H1 (cell line): ENCODE data around the gene GADD45A. TPM values are rescaled to one million over a fixed set of nuclear protein-coding genes. Genes with fewer than 3 reads are reported as not detected.
A peak's percentile ranks its signal among the peaks of the same experiment; 100 is the strongest.

Experiments used
- CTCF ChIA-PET: fragments of 300-600 bp; sonication (Branson Sonifier 250); formaldehyde crosslinking; loops from one replicate; lab custom pipeline; 2021; ENCODE audit not compliant: partially characterized antibody; lab: Charles Lee
- POLR2A ChIA-PET: fragments of 300-600 bp; sonication (Branson Sonifier 250); formaldehyde crosslinking; loops from one replicate; lab custom pipeline; 2021; ENCODE audit warnings: inconsistent platforms; ENCODE audit not compliant: partially characterized antibody; lab: Charles Lee
- DNase-seq, 2 experiments: peaks; one replicate each; pipeline versions ENCODE4 v3.0.0 to v3.0.0-alpha.2; 2010 to 2022; ENCODE audit warnings: low spot score in 2 of 2, low read depth in 1 of 2, mixed read lengths in 1 of 2
- FAIRE-seq: peaks from 2 replicates; lab custom pipeline; 2011; peaks lifted over from hg19 to GRCh38; lab: Jason Lieb, UNC
- H2AFZ ChIP-seq: 2 replicates; pipeline ENCODE4 v1.8.1; 2012; ENCODE audit warnings: low read length, inconsistent platforms
- H2AK5ac ChIP-seq: 2 replicates; pipeline ENCODE4 v1.6.1; 2013; ENCODE audit warnings: low read depth, low read length
- H2BK120ac ChIP-seq: replicated peaks from 2 replicates; pipeline ENCODE3; 2013; ENCODE audit warnings: low read depth, low read length, inconsistent platforms
- H2BK12ac ChIP-seq: 2 replicates; pipeline ENCODE4 v1.6.1; 2013; ENCODE audit warnings: low read depth, low read length
- H2BK15ac ChIP-seq: 2 replicates; pipeline ENCODE4 v1.6.1; 2013; ENCODE audit warnings: low read length
- H2BK20ac ChIP-seq: 2 replicates; pipeline ENCODE4 v1.6.1; 2013; ENCODE audit warnings: low read length
- H2BK5ac ChIP-seq: 2 replicates; pipeline ENCODE4 v1.6.1; 2013; ENCODE audit warnings: low read depth, low read length
- H3K14ac ChIP-seq: 2 replicates; pipeline ENCODE4 v1.6.1; 2013; ENCODE audit warnings: inconsistent platforms; ENCODE audit not compliant: insufficient read length
- H3K18ac ChIP-seq: 2 replicates; pipeline ENCODE4 v1.6.1; 2013; ENCODE audit warnings: low read length; ENCODE audit errors: extremely low read depth
- H3K23ac ChIP-seq: 2 replicates; pipeline ENCODE4 v1.6.1; 2013; ENCODE audit warnings: inconsistent platforms; ENCODE audit not compliant: insufficient read length
- H3K23me2 ChIP-seq: 2 replicates; pipeline ENCODE4 v1.6.1; 2013; ENCODE audit warnings: low read depth, low read length
- H3K27ac ChIP-seq: 2 replicates; pipeline ENCODE4 v1.6.1; 2011; ENCODE audit warnings: low read depth, low read length, inconsistent platforms
- H3K27me3 ChIP-seq, 4 experiments: replicated peaks in 1 of 4; 1 replicate in 1 of 4; 2 replicates in 3 of 4; pipeline versions ENCODE4 v1.6.1 to v1.8.1; 2011 to 2013; ENCODE audit warnings: low read length in 3 of 4, mild to moderate bottlenecking in 3 of 4, inconsistent platforms in 2 of 4, mixed read lengths in 2 of 4, moderate library complexity in 1 of 4; ENCODE audit not compliant: control insufficient read depth in 3 of 4, insufficient read depth in 3 of 4; ENCODE audit errors: extremely low read depth in 1 of 4
- H3K36me3 ChIP-seq, 4 experiments: 2 replicates each; pipeline versions ENCODE4 v1.6.1 to v1.8.1; 2011 to 2013; ENCODE audit warnings: mild to moderate bottlenecking in 4 of 4, low read length in 3 of 4, moderate library complexity in 2 of 4, control low read depth in 1 of 4, inconsistent platforms in 1 of 4; ENCODE audit not compliant: insufficient read depth in 4 of 4, control insufficient read depth in 2 of 4
- H3K4ac ChIP-seq: replicated peaks from 2 replicates; pipeline ENCODE3; 2013; ENCODE audit warnings: low read length, low read depth, mixed read lengths, inconsistent platforms; ENCODE audit not compliant: insufficient read length
- H3K4me1 ChIP-seq, 4 experiments: replicated peaks in 1 of 4; 1 replicate in 1 of 4; 2 replicates in 3 of 4; pipeline versions ENCODE4 v1.6.1 to v1.8.1; 2011 to 2013; ENCODE audit warnings: low read length in 3 of 4, inconsistent platforms in 2 of 4, mixed read lengths in 1 of 4; ENCODE audit not compliant: insufficient read depth in 4 of 4, control insufficient read depth in 3 of 4
- H3K4me2 ChIP-seq, 2 experiments: 2 replicates each; pipeline versions ENCODE4 v1.6.1 to v1.8.1; 2011 to 2013; ENCODE audit warnings: low read depth in 2 of 2, low read length in 2 of 2, control low read depth in 1 of 2, inconsistent platforms in 1 of 2, mild to moderate bottlenecking in 1 of 2; ENCODE audit not compliant: insufficient read depth in 1 of 2
- H3K4me3 ChIP-seq, 4 experiments: fragments of 200-600, 300-600 bp in 1 of 4; sonication (generic), shearing (Covaris generic), sonication (Bioruptor Twin) in 1 of 4; 2 replicates each; pipeline versions ENCODE4 v1.5.1 to v1.8.1; 2011 to 2016; ENCODE audit warnings: low read length in 4 of 4, low read depth in 3 of 4, control low read depth in 2 of 4, inconsistent platforms in 2 of 4, mild to moderate bottlenecking in 2 of 4, mixed read lengths in 1 of 4, moderate library complexity in 1 of 4; ENCODE audit not compliant: insufficient read depth in 2 of 4; ENCODE audit errors: extremely low read depth in 1 of 4
- H3K56ac ChIP-seq: replicated peaks from 2 replicates; pipeline ENCODE3; 2013; ENCODE audit warnings: low read depth, mild to moderate bottlenecking, mixed read lengths, low read length, inconsistent platforms; ENCODE audit not compliant: insufficient read length
- H3K79me1 ChIP-seq: 2 replicates; pipeline ENCODE4 v1.6.1; 2013; ENCODE audit warnings: low read depth, low read length, control low read depth
- H3K79me2 ChIP-seq, 2 experiments: 2 replicates each; pipeline versions ENCODE4 v1.6.1 to v1.8.1; 2012 to 2013; ENCODE audit warnings: low read length in 2 of 2, mild to moderate bottlenecking in 2 of 2, inconsistent platforms in 1 of 2; ENCODE audit not compliant: insufficient read depth in 2 of 2, control insufficient read depth in 1 of 2
- H3K9ac ChIP-seq, 4 experiments: replicated peaks in 1 of 4; 1 replicate in 1 of 4; 2 replicates in 3 of 4; pipeline versions ENCODE4 v1.6.1 to v1.8.1; 2011 to 2013; ENCODE audit warnings: low read depth in 3 of 4, low read length in 3 of 4, control low read depth in 2 of 4, mild to moderate bottlenecking in 2 of 4, moderate library complexity in 2 of 4, inconsistent platforms in 1 of 4; ENCODE audit errors: extremely low read depth in 1 of 4
- H3K9me3 ChIP-seq, 2 experiments: 2 replicates each; pipeline versions ENCODE4 v1.6.1 to v1.8.1; 2012 to 2013; ENCODE audit warnings: mild to moderate bottlenecking in 2 of 2, moderate library complexity in 2 of 2, control low read depth in 1 of 2, inconsistent platforms in 1 of 2, low read depth in 1 of 2, low read length in 1 of 2, mixed read lengths in 1 of 2; ENCODE audit not compliant: insufficient read depth in 2 of 2
- H4K20me1 ChIP-seq, 2 experiments: replicated peaks in 1 of 2; 2 replicates each; pipeline versions ENCODE3 to v1.8.1; 2011 to 2013; ENCODE audit warnings: inconsistent platforms in 2 of 2, low read length in 2 of 2, mild to moderate bottlenecking in 1 of 2; ENCODE audit not compliant: insufficient read depth in 2 of 2, control insufficient read depth in 1 of 2
- H4K5ac ChIP-seq: 2 replicates; pipeline ENCODE4 v1.6.1; 2013; ENCODE audit warnings: low read length, low read depth, mixed read lengths, inconsistent platforms; ENCODE audit not compliant: insufficient read length
- H4K8ac ChIP-seq: 2 replicates; pipeline ENCODE4 v1.8.0; 2013; ENCODE audit warnings: mild to moderate bottlenecking, moderate library complexity, low read length, inconsistent platforms; ENCODE audit not compliant: insufficient read depth; ENCODE audit errors: extremely low read depth
- H4K91ac ChIP-seq: replicated peaks from 2 replicates; pipeline ENCODE3; 2013; ENCODE audit warnings: low read length, mixed read lengths, inconsistent platforms; ENCODE audit not compliant: insufficient read length
- CHD2 ChIP-seq: IDR thresholded peaks from 2 replicates; pipeline ENCODE4 v1.6.1; 2012; ENCODE audit warnings: low read length, improper control_type of control experiment
- EP300 ChIP-seq, 2 experiments: IDR thresholded peaks; 1 replicate in 1 of 2; 2 replicates in 1 of 2; pipeline ENCODE4 v1.6.1; 2011 to 2012; ENCODE audit warnings: low read depth in 2 of 2, low read length in 2 of 2, mild to moderate bottlenecking in 2 of 2, borderline replicate concordance in 1 of 2, inconsistent platforms in 1 of 2, moderate library complexity in 1 of 2
- EZH2 ChIP-seq: fragments of 200-600 bp; sonication (generic); IDR thresholded peaks from 2 replicates; pipeline ENCODE4 v1.7.1; 2012; ENCODE audit warnings: low read depth, mild to moderate bottlenecking, moderate library complexity, low read length, inconsistent platforms; ENCODE audit not compliant: severe bottlenecking
- FOSL1 ChIP-seq: IDR thresholded peaks from 2 replicates; pipeline ENCODE4 v1.6.1; 2011; ENCODE audit warnings: mild to moderate bottlenecking, low read depth, low read length, moderate library complexity; ENCODE audit not compliant: insufficient read depth
- GTF2F1 ChIP-seq: IDR thresholded peaks from 2 replicates; pipeline ENCODE4 v1.6.1; 2012; ENCODE audit warnings: low read depth, low read length, improper control_type of control experiment, borderline replicate concordance
- KDM4A ChIP-seq: IDR thresholded peaks from one replicate; pipeline ENCODE4 v1.7.1; 2012; ENCODE audit warnings: low read depth, mild to moderate bottlenecking, moderate library complexity, low read length, inconsistent platforms; ENCODE audit not compliant: severe bottlenecking
- NRF1 ChIP-seq: IDR thresholded peaks from 2 replicates; pipeline ENCODE4 v1.6.1; 2011; ENCODE audit warnings: mild to moderate bottlenecking, low read depth, low read length, improper control_type of control experiment
- SIN3A ChIP-seq, 2 experiments: IDR thresholded peaks in 1 of 2; conservative IDR thresholded peaks in 1 of 2; 2 replicates each; pipeline ENCODE4 v1.6.1; 2011 to 2012; ENCODE audit warnings: low read length in 2 of 2, improper control_type of control experiment in 1 of 2, low read depth in 1 of 2, mild to moderate bottlenecking in 1 of 2
- SIRT6 ChIP-seq: IDR thresholded peaks from one replicate; pipeline ENCODE4 v1.7.1; 2012; ENCODE audit warnings: low read length, inconsistent platforms
- TBP ChIP-seq: IDR thresholded peaks from 2 replicates; pipeline ENCODE4 v1.6.1; 2011; ENCODE audit warnings: low read depth, low read length, improper control_type of control experiment
- USF2 ChIP-seq: IDR thresholded peaks from 2 replicates; pipeline ENCODE4 v1.6.1; 2011; ENCODE audit warnings: low read length, improper control_type of control experiment
- WGBS, 2 experiments: shearing (Covaris generic) in 1 of 2; methylation state at CpG; one replicate each; pipeline versions ENCODE4 v1.1.6 to v1.1.7; 2013 to 2015; ENCODE audit warnings: low lambda C conversion rate in 2 of 2, mixed read lengths in 2 of 2, inconsistent platforms in 1 of 2, low coverage in 1 of 2, missing lambda C conversion rate in 1 of 2; ENCODE audit not compliant: insufficient replicate concordance in 2 of 2, insufficient coverage in 1 of 2, insufficient read length in 1 of 2; ENCODE audit errors: extremely low coverage in 1 of 2, missing lambda C conversion rate in 1 of 2; 5-methylcytosine and 5-hydroxymethylcytosine counted together
- polyA plus RNA-seq, 7 experiments: library from polyadenylated mRNA; depleted of rRNA in 3 of 7; stranded (reverse) in 5 of 7; unstranded in 2 of 7; fragments of >200 nt in 5 of 7; fragments of 200-250 nt in 2 of 7; gene quantifications; 1 replicate in 5 of 7; 2 replicates in 1 of 7; 4 replicates in 1 of 7; pipeline versions ENCODE4 v1.2.1 to v1.2.3, GENCODE V29; 2011 to 2013; ENCODE audit warnings: missing spikeins in 2 of 7, mixed read lengths in 2 of 7
- total RNA-seq: library from RNA; stranded (reverse); fragmentation: NEBNext Ultra II Directional; extraction: Animal tissue kit (Norgen Biotek cat#: 25700); gene quantifications from 2 replicates; pipeline ENCODE4 v1.2.1, GENCODE V29; 2021

Gene GADD45A
- total and polyA plus RNA-seq, 2 of the 8 experiments (the other 6 are each of a cell fraction or from before 2014, with no cell fraction given): 7.6 to 15.6 TPM

DNA sequence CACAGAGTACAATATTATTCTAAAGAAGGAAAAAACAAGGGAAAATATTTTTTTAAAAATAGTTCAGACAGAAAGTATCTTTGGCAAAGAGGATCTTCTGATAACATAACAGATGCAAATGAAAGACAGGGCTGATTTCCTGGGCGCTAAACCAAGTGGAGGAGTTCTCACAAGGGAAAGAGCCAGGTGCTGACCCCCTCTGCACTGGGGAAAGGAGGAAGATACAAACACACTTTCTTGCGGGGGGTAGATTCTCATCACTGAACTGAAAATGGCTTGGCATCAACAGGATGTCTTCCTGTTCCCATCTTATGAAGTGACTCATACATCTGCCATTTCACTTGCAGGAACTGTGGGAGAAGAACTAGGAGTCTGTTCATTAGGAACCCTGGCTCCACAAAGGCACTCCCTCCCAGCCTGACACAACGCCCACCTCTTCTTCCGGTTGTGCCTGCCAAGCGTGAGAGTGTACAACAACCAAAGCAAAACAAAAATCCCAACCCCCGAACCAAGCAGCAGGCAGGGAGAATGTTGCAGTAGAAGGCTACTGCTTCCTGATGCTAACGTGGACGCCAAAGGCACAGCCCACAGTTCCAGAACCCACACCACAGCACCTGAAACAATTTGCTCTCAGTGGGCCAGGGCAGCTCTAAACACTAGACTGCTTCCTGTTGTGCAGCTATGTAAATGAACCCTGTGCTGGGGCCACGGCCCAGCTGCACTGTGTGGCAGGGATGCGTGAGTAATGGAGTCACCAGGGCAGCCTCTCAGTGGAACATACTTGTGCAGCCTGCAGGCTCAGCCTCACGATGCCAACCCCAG lies 51.0 kb downstream of the GADD45A start:
- CTCF ChIA-PET: interaction anchor here (0.7 to 3.2 kb wide), 3 partner anchors 12 to 30 kb away, joined by 3 to 15 read pairs (median 7); no protein-coding TSS in a partner anchor
- no peak for TF ChIP-seq EP300 (IDR thresholded peaks at IDR 0.05; ENCODE audit: borderline replicate concordance in 1 of 2, low read depth in 2 of 2, low read length in 2 of 2)
- no peak for TF ChIP-seq GTF2F1
- TF ChIP-seq NRF1: no peak
- TF ChIP-seq KDM4A: no peak
- TF ChIP-seq SIRT6: no peak
- no peak for TF ChIP-seq EZH2
- TF ChIP-seq CHD2: no peak
- no peak for TF ChIP-seq SIN3A (conservative IDR thresholded peaks at IDR 0.05 in 1 of 2, IDR thresholded peaks at IDR 0.05 in 1 of 2; ENCODE audit: low read depth in 1 of 2, low read length in 2 of 2)
- no peak for TF ChIP-seq FOSL1
- no peak for TF ChIP-seq USF2
- no peak for TF ChIP-seq TBP

More for the DNA sequence above, 51.0 kb downstream of the GADD45A start:
- POLR2A ChIA-PET: no interaction called here
- H3K14ac ChIP-seq: no peak overlapping the region
- no peak overlapping the region for H3K4ac ChIP-seq
- no peak overlapping the region for H2BK15ac ChIP-seq
- no peak overlapping the region for H2BK5ac ChIP-seq
- H3K9me3 ChIP-seq: no peaks in the 10 kb centered on the region
- H3K9ac ChIP-seq: no peak overlapping the region
- no peak overlapping the region for H3K27ac ChIP-seq
- H3K56ac ChIP-seq: no peak overlapping the region
- peaks cover 0 to 13% (median 6%) of the 10 kb centered on the region in 4 experiments; a peak in 6 of 7 replicates for H3K4me1 ChIP-seq
- no peak overlapping the region for H2AK5ac ChIP-seq
- no peak overlapping the region for H4K8ac ChIP-seq
- no peak overlapping the region for H4K5ac ChIP-seq
- no peak overlapping the region for H2BK120ac ChIP-seq
- no peak overlapping the region for H3K4me3 ChIP-seq
- no peak overlapping the region for H3K23ac ChIP-seq
- H2BK12ac ChIP-seq: no peak overlapping the region
- H3K18ac ChIP-seq: peak overlapping the region; percentile 57; the same call in 1 of the 2 replicates
- H3K4me2 ChIP-seq: no peak overlapping the region
- FAIRE-seq: no peak
- H3K27me3 ChIP-seq: no peaks in the 10 kb centered on the region
- no peaks in the 10 kb centered on the region; the same call in 1 of the 2 replicates for H3K79me1 ChIP-seq
- H2AFZ ChIP-seq: no peak overlapping the region
- H3K23me2 ChIP-seq: no peaks in the 10 kb centered on the region
- no peaks in the 10 kb centered on the region for H3K79me2 ChIP-seq
- no peak overlapping the region for H4K91ac ChIP-seq
- no peak overlapping the region for H2BK20ac ChIP-seq
- 90% methylated on average over 11 of the region's 11 CpGs; no CpG with 5 or more reads in 1 of the 2 experiments for WGBS, 2 experiments
- no peaks in the 10 kb centered on the region for H3K36me3 ChIP-seq
- no peak for DNase-seq
- no peaks in the 10 kb centered on the region for H4K20me1 ChIP-seq
